NK-92 (cell line): ENCODE measurements around the gene TCAP.

ENCODE experiments used
- DNase-seq: peaks from one replicate; lab custom pipeline; 2025; ENCODE audit not compliant: unreplicated experiment; lab: John Stamatoyannopoulos, UW

The TCAP gene

GRCh38 chr17:39664581-39665561, at the start of gene TCAP:
Gene TCAP, plus strand, starts transcription at chr17:39665349. Its CDS starts 11 bp downstream, at chr17:39665360.
- no peak for DNase-seq

- DNase-seq, result no peak
Measured at GRCh38 chr17:39615434-39615833, 49.7 kb upstream of the TCAP start.

GRCh38 chr17:39617100-39617445, 48.1 kb upstream of the TCAP start:
- no peak for DNase-seq

- no peak for DNase-seq
Measured at GRCh38 chr17:39617446-39618245, 47.5 kb upstream of the TCAP start.

- DNase-seq, result no peak
Measured at GRCh38 chr17:39618246-39618913, 46.8 kb upstream of the TCAP start.

- DNase-seq, result no peak
Measured at GRCh38 chr17:39618956-39619785, 46.0 kb upstream of the TCAP start.

GRCh38 chr17:39619786-39620101, 45.4 kb upstream of the TCAP start:
- no peak for DNase-seq

- no peak for DNase-seq
Measured at GRCh38 chr17:39621523-39622379, 43.4 kb upstream of the TCAP start.

- no peak for DNase-seq
Measured at GRCh38 chr17:39622380-39623006, 42.7 kb upstream of the TCAP start.

- no peak for DNase-seq
Measured at GRCh38 chr17:39623356-39623950, 41.7 kb upstream of the TCAP start.

- no peak for DNase-seq
Measured at GRCh38 chr17:39624313-39624712, 40.8 kb upstream of the TCAP start.

GRCh38 chr17:39625198-39625785, 39.9 kb upstream of the TCAP start:
- no peak for DNase-seq

- no peak for DNase-seq
Measured at GRCh38 chr17:39626171-39627046, 38.7 kb upstream of the TCAP start, which contains the start of gene PPP1R1B. Gene PPP1R1B, plus strand, starts transcription at chr17:39626952. Its CDS starts 441 bp downstream, at chr17:39627393.

- no peak for DNase-seq
Measured at GRCh38 chr17:39627047-39627711, 38.0 kb upstream of the TCAP start.

- DNase-seq, result no peak
Measured at GRCh38 chr17:39627712-39628516, 37.2 kb upstream of the TCAP start.
